Esophagus muscularis mucosa (tissue), 4 donors: ENCODE results near the gene PPME1. TPM values are rescaled to one million over a fixed set of nuclear protein-coding genes. Genes with fewer than 3 reads are reported as not detected.

Experiments
- DNase-seq: peaks from one replicate; pipeline ENCODE4 v3.0.0-alpha.2; 2017; ENCODE audit errors: extremely low spot score
- H3K27ac ChIP-seq, 4 donors: fragments of 200-600 bp; sonication (generic); replicated peaks in 1 of 4; 1 replicate in 3 of 4; 2 replicates in 1 of 4; pipeline ENCODE4 v1.5.1; 2016 to 2019; ENCODE audit warnings: mild to moderate bottlenecking in 1 of 4
- H3K27me3 ChIP-seq, 4 donors: fragments of 200-600 bp; sonication (generic); one replicate each; pipeline versions ENCODE4 v1.5.1 to v1.6.0; 2016 to 2019
- H3K36me3 ChIP-seq, 4 donors: fragments of 200-600 bp; sonication (generic); one replicate each; pipeline ENCODE4 v1.5.1; 2016 to 2019
- H3K4me1 ChIP-seq, 4 donors: fragments of 200-600 bp; sonication (generic); one replicate each; pipeline ENCODE4 v1.5.1; 2016 to 2019
- H3K4me3 ChIP-seq, 4 donors: fragments of 200-600 bp; sonication (generic); 1 replicate in 2 of 4; 2 replicates in 2 of 4; pipeline ENCODE4 v1.5.1; 2016 to 2019; ENCODE audit warnings: mild to moderate bottlenecking in 4 of 4, moderate library complexity in 1 of 4
- H3K9me3 ChIP-seq, 4 donors: fragments of 200-600 bp; sonication (generic); 1 replicate in 3 of 4; 2 replicates in 1 of 4; pipeline ENCODE4 v1.5.1; 2016 to 2019
- EP300 ChIP-seq: sonication (generic); formaldehyde crosslinking; IDR thresholded peaks from one replicate; pipeline ENCODE4 v1.6.1; 2017; ENCODE audit warnings: antibody characterized with exemption
- POLR2A ChIP-seq: fragments of 450-650 bp; IDR thresholded peaks from one replicate; pipeline ENCODE4 v1.6.1; 2017; ENCODE audit warnings: antibody characterized with exemption, moderate library complexity, mild to moderate bottlenecking, low read depth
- POLR2AphosphoS5 ChIP-seq, 2 donors: sonication (generic); formaldehyde crosslinking; IDR thresholded peaks; one replicate each; pipeline ENCODE4 v1.6.1; 2017; ENCODE audit warnings: antibody characterized with exemption in 2 of 2
- WGBS: methylation state at CpG from one replicate; pipeline ENCODE4 v1.1.5; 2018; 5-methylcytosine and 5-hydroxymethylcytosine counted together
- intact Hi-C: fragments of 100-400 bp; cut with DNase I; formaldehyde crosslinking; loops from one replicate; pipeline ENCODE4 v1.15.1; 2023
- total RNA-seq, 4 donors: library from RNA; depleted of rRNA; stranded (reverse); fragments of >200 nt; gene quantifications; one replicate each; pipeline versions ENCODE4 v1.1.0 to v1.2.1, GENCODE V29; 2016
- TF ChIP-seq, protein P1 (sequence below), 3 experiments: fragments of 200-600 bp in 2 of 3; fragments of 450-650 bp in 1 of 3; sonication (generic) in 2 of 3; IDR thresholded peaks; one replicate each; pipeline ENCODE4 v1.5.1; 2017 to 2019; ENCODE audit warnings: antibody characterized with exemption in 3 of 3, mild to moderate bottlenecking in 2 of 3, moderate library complexity in 1 of 3

PPME1 gene
- total RNA-seq, 4 donors from 2014 or later: 25.3 to 45.2 (median 31.0) TPM

DNA sequence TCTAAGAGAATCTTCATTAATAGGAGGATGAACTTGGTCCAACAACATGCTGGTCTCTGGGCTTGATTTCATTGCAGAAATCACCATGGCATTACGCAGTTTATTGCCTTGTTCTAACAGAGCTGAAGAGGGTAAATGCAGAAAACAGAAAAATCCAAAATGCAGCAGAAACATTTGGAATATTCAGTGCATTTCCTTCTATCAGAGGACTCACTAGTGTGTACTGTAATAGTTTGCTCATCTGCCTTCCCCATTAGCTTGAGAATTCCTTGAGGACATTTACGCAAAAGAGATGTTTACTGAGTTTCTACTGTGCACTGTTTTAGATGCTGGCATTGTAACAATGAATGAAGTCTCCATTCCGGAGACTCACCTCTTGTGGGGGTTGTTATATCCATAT lies 37.7 kb upstream of the PPME1 start:
- intact Hi-C loops: no loop called here
- Histone ChIP-seq H3K27me3 (no peaks in the 10 kb centered on the region), H3K4me1 (peaks cover 7 to 20% (median 7%) of the 10 kb centered on the region in 4 donors)

DNA sequence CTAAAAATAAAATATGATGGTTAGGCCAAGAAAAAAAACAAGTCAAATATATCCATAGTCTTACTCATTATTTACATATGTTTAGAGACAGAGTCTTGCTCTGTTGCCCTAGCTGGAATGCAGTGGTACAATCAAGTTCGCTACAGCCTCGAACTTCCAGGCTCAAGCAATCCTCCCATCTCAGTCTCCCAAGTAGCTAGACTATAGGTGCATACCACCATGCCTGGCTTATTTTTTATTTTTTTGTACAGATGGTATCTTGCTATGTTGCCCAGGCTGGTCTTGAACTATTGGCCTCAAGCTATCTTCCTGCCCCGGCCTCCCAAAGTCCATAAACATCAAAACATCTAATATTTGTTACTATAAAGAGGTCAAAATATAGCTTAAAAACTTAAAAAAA lies 36.4 kb upstream of the PPME1 start:
- intact Hi-C loops: loop anchor here (5.0 kb wide), 1 partner anchor 38 kb away; the partner anchor contains the start of genes C2CD3 and PPME1
- H3K4me3 ChIP-seq: no peak overlapping the region
- peaks cover 16 to 32% (median 19%) of the 10 kb centered on the region in 4 donors for H3K4me1 ChIP-seq
- no peak overlapping the region for H3K27ac ChIP-seq
- no peak for DNase-seq
- H3K36me3 ChIP-seq: peaks cover 8 to 67% (median 28%) of the 10 kb centered on the region in 4 donors
- no peak for TF ChIP-seq EP300
- TF ChIP-seq, protein P1, sequence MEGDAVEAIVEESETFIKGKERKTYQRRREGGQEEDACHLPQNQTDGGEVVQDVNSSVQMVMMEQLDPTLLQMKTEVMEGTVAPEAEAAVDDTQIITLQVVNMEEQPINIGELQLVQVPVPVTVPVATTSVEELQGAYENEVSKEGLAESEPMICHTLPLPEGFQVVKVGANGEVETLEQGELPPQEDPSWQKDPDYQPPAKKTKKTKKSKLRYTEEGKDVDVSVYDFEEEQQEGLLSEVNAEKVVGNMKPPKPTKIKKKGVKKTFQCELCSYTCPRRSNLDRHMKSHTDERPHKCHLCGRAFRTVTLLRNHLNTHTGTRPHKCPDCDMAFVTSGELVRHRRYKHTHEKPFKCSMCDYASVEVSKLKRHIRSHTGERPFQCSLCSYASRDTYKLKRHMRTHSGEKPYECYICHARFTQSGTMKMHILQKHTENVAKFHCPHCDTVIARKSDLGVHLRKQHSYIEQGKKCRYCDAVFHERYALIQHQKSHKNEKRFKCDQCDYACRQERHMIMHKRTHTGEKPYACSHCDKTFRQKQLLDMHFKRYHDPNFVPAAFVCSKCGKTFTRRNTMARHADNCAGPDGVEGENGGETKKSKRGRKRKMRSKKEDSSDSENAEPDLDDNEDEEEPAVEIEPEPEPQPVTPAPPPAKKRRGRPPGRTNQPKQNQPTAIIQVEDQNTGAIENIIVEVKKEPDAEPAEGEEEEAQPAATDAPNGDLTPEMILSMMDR (IDR thresholded peaks at IDR 0.05): no peak
- TF ChIP-seq POLR2AphosphoS5 (IDR thresholded peaks at IDR 0.05): no peak
- no peak for TF ChIP-seq POLR2A
- WGBS: 95% methylated on average over 3 of the region's 3 CpGs
- no peaks in the 10 kb centered on the region for H3K27me3 ChIP-seq
- H3K9me3 ChIP-seq: no peaks in the 10 kb centered on the region

More for the DNA sequence above, 37.7 kb upstream of the PPME1 start:
- no peak for DNase-seq
- TF ChIP-seq POLR2A (no peak), EP300 (no peak), POLR2AphosphoS5 (IDR thresholded peaks at IDR 0.05) (no peak)
- TF ChIP-seq, protein P1 (IDR thresholded peaks at IDR 0.05): no peak
- 94% methylated on average over 3 of the region's 3 CpGs for WGBS
- H3K4me3 ChIP-seq: no peak overlapping the region
- H3K9me3 ChIP-seq: no peaks in the 10 kb centered on the region
- no peak overlapping the region for H3K27ac ChIP-seq
- H3K36me3 ChIP-seq: peaks cover 8 to 65% (median 32%) of the 10 kb centered on the region in 4 donors

DNA sequence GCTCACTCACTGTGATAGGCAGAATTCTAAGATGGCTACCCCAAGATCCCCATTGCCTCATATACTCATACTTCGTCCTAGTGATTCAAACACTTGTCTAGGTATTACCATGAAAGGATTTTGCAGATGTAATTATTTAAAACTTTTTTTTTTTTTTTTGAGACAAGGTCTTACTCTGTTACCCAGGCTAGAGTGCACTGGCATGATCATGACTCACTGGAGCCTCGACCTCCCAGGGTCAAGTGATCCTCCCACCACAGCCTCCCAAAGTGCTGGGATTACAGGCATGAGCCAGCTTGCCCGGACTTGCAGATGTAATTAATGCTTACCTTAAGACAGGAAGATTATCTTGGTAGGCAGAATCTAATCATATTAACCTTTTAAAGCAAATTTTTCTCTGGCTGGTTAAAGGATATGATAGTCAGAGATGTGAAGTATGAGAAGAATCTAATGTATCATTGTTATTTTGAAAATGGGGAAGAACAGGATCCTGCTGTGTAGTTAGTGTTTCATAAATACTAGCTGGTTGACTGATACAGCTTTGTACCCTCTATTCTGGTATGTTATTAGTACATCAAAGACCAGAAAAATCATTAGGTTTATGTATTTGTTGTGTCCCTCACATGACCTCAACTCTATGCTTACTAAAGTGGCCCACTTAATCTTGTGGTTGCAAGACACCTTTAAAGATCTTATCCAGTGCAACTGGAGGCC lies 35.8 kb upstream of the PPME1 start:
- Histone ChIP-seq H3K4me3 (no peak overlapping the region), H3K9me3 (no peaks in the 10 kb centered on the region), H3K27me3 (no peaks in the 10 kb centered on the region), H3K27ac (no peak overlapping the region), H3K4me1 (peaks cover 17 to 39% (median 24%) of the 10 kb centered on the region in 4 donors), H3K36me3 (peaks cover 8 to 65% (median 26%) of the 10 kb centered on the region in 4 donors)
- WGBS: 81% methylated on average over 3 of the region's 3 CpGs
- TF ChIP-seq POLR2A (no peak), EP300 (no peak), POLR2AphosphoS5 (IDR thresholded peaks at IDR 0.05) (no peak)
- TF ChIP-seq, protein P1 (IDR thresholded peaks at IDR 0.05): no peak
- DNase-seq: no peak
- intact Hi-C loops: loop anchor here (5.0 kb wide), 1 partner anchor 37 kb away; the partner anchor contains the start of genes C2CD3 and PPME1

DNA sequence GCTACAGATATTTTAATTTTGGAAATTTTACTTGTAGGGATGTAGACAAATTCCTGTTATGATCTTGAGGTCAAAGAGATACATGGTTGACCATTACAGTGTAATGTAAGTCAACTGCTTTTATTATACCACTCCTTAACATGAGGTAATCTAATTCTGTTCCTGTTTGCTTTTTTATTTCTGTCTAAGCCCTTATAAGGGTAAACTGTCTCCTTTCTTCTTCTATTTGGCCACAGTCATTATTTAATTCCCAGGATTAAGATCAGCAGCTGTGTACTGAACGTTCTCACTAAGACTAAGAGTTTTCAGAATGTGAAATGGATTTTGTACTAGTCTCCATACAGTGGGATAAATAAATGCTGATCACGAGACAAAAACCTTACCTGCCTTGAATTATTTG lies 33.1 kb upstream of the PPME1 start:
- 46% methylated on average over 2 of the region's 2 CpGs for WGBS
- TF ChIP-seq POLR2A (no peak), EP300 (no peak), POLR2AphosphoS5 (IDR thresholded peaks at IDR 0.05) (no peak)
- TF ChIP-seq, protein P1 (IDR thresholded peaks at IDR 0.05): no peak
- peak overlapping the region in 1 of 4 donors; percentile 4 for H3K4me3 ChIP-seq
- no peaks in the 10 kb centered on the region for H3K9me3 ChIP-seq
- H3K27me3 ChIP-seq: no peaks in the 10 kb centered on the region
- peaks cover 17 to 57% (median 33%) of the 10 kb centered on the region in 4 donors for H3K4me1 ChIP-seq
- peaks cover 0 to 38% (median 12%) of the 10 kb centered on the region in 4 donors for H3K36me3 ChIP-seq
- DNase-seq: no peak
- intact Hi-C loops: loop anchor here (5.0 kb wide), 1 partner anchor 34 kb away; the partner anchor contains the start of genes C2CD3 and PPME1
- peak overlapping the region; percentile 76 to 81 (median 78) for H3K27ac ChIP-seq
